Keratinocyte (primary cell): ENCODE data around the gene KIAA0586. TPM values are rescaled to one million over a fixed set of nuclear protein-coding genes. Genes with fewer than 3 reads are reported as not detected.
A peak's percentile ranks its signal among the peaks of the same experiment; 100 is the strongest.

Experiments used
- DNase-seq: peaks from one replicate; pipeline ENCODE4 v3.0.0-alpha.2; 2011; ENCODE audit warnings: low read depth, missing footprints, low spot score
- FAIRE-seq: peaks from 2 replicates; lab custom pipeline; 2011; peaks lifted over from hg19 to GRCh38; lab: Jason Lieb, UNC
- H2AFZ ChIP-seq: 2 replicates; pipeline ENCODE4 v1.6.0; 2012; ENCODE audit warnings: low read length, control low read depth, inconsistent platforms; ENCODE audit not compliant: control insufficient read depth
- H3K27ac ChIP-seq: 2 replicates; pipeline ENCODE4 v1.5.1; 2011; ENCODE audit warnings: low read length; ENCODE audit not compliant: control insufficient read depth, insufficient read depth
- H3K27me3 ChIP-seq: 3 replicates; pipeline ENCODE4 v1.6.0; 2011; ENCODE audit warnings: low read length; ENCODE audit not compliant: control insufficient read depth, insufficient read depth; ENCODE audit errors: extremely low read depth
- H3K36me3 ChIP-seq, 2 experiments: 2 replicates in 1 of 2; 3 replicates in 1 of 2; pipeline ENCODE4 v1.5.1; 2011; ENCODE audit warnings: low read length in 2 of 2, mild to moderate bottlenecking in 1 of 2; ENCODE audit not compliant: control insufficient read depth in 2 of 2, insufficient read depth in 2 of 2; ENCODE audit errors: extremely low read depth in 1 of 2
- H3K4me1 ChIP-seq: 3 replicates; pipeline ENCODE4 v1.5.1; 2011; ENCODE audit warnings: low read length; ENCODE audit not compliant: control insufficient read depth, insufficient read depth; ENCODE audit errors: extremely low read depth
- H3K4me2 ChIP-seq: 3 replicates; pipeline ENCODE4 v1.6.0; 2011; ENCODE audit warnings: low read depth, low read length; ENCODE audit not compliant: control insufficient read depth, insufficient read depth; ENCODE audit errors: extremely low read depth
- H3K4me3 ChIP-seq, 3 experiments: fragments of 200-600 bp in 1 of 3; sonication (generic) in 1 of 3; 2 replicates in 2 of 3; 3 replicates in 1 of 3; pipeline ENCODE4 v1.5.1; 2011 to 2016; ENCODE audit warnings: low read length in 3 of 3, mild to moderate bottlenecking in 3 of 3, control low read depth in 2 of 3, inconsistent platforms in 1 of 3, low read depth in 1 of 3, mixed read lengths in 1 of 3, mixed run types in 1 of 3, moderate library complexity in 1 of 3; ENCODE audit not compliant: control insufficient read depth in 2 of 3, insufficient read depth in 2 of 3; ENCODE audit errors: extremely low read depth in 1 of 3
- H3K79me2 ChIP-seq: 2 replicates; pipeline ENCODE4 v1.6.0; 2012; ENCODE audit warnings: low read length; ENCODE audit not compliant: control insufficient read depth, insufficient read depth
- H3K9ac ChIP-seq: 3 replicates; pipeline ENCODE4 v1.6.0; 2011; ENCODE audit warnings: low read length; ENCODE audit not compliant: control insufficient read depth, insufficient read depth; ENCODE audit errors: extremely low read depth
- H3K9me1 ChIP-seq: 3 replicates; pipeline ENCODE4 v1.6.0; 2011; ENCODE audit warnings: low read length; ENCODE audit not compliant: control insufficient read depth, insufficient read depth; ENCODE audit errors: extremely low read depth
- H3K9me3 ChIP-seq: 2 replicates; pipeline ENCODE4 v1.5.1; 2012; ENCODE audit warnings: low read depth, low read length; ENCODE audit not compliant: control insufficient read depth
- H4K20me1 ChIP-seq: 3 replicates; pipeline ENCODE4 v1.6.0; 2011; ENCODE audit warnings: low read length; ENCODE audit not compliant: control insufficient read depth, insufficient read depth; ENCODE audit errors: extremely low read depth
- EZH2 ChIP-seq: IDR thresholded peaks from one replicate; pipeline ENCODE4 v1.6.1; 2012; ENCODE audit warnings: inconsistent platforms, mild to moderate bottlenecking, low read length, moderate library complexity
- dilution Hi-C: fragments of 300-500 bp; cut with MboI; formaldehyde crosslinking; loops from one replicate; pipeline ENCODE4 v1.7.0; 2020; ENCODE audit warnings: low sequenced_read_pairs; ENCODE audit not compliant: extremely low pct_ligation_motif_present
- polyA plus RNA-seq, 5 experiments: library from polyadenylated mRNA; depleted of rRNA in 3 of 5; stranded (reverse) in 3 of 5; stranded (forward) in 1 of 5; unstranded in 1 of 5; fragments of >200 nt; gene quantifications; 1 replicate in 1 of 5; 2 replicates in 3 of 5; 3 replicates in 1 of 5; pipeline versions ENCODE4 v1.2.1 to v1.2.3, GENCODE V29; 2011 to 2012; ENCODE audit warnings: missing spikeins in 2 of 5, low read depth in 1 of 5, low replicate concordance in 1 of 5
- TF ChIP-seq, protein P1 (sequence below), 3 experiments: IDR thresholded peaks in 1 of 3; conservative IDR thresholded peaks in 1 of 3; optimal IDR thresholded peaks in 1 of 3; 2 replicates in 2 of 3; 3 replicates in 1 of 3; pipeline versions ENCODE3 to v1.5.1; 2011; ENCODE audit warnings: low read length in 3 of 3, mild to moderate bottlenecking in 3 of 3, moderate library complexity in 2 of 3, control low read depth in 1 of 3, inconsistent platforms in 1 of 3; ENCODE audit not compliant: insufficient read depth in 2 of 3; ENCODE audit errors: extremely low read depth in 1 of 3

Gene KIAA0586
- polyA plus RNA-seq, 1 donor (not counting 4 experiments of a cell fraction or from before 2014, with no cell fraction given) = 12.4 TPM

DNA sequence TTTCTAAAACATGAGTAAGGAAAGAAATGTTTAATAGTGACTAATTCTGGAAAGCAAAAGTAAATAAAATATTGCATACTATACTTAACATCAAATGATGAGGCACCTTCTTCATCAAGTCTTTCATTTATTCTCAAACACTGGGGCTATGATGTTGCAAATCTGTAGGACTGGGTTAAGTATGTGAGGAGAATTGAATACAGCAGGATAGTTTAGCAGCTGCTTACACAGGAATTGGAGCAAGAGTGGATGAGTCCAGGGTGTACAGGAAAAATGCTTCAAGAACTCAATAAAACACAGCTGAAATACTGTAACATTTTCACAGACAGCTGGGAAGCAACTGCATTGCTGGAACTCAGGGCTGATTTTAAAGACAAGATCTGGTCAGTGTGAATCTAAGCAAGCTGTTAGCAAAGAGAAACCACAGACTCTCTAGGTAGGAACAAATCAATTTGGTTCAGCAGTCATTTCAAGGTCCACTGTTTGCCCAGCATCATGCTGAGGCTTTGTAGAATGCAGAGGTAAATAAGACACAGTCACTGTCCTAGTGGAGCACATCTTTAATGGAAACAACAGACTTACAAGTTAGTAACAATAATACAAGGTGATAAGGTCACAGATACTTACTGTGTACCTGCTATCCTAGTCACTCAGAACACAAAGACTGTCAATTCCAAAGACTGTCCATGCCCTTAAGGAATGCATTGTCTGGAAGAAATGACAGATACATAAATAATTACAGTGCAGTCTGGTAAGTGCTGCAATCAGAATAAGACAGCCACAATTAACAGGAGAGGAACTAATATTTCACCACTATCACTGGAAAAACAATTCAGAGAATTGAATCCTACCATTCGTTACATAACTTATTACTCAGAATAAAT is 113.5 kb downstream of the KIAA0586 start:
- Histone ChIP-seq H3K79me2 (no peaks in the 10 kb centered on the region), H2AFZ (no peak overlapping the region), H3K4me1 (no peaks in the 10 kb centered on the region), H3K4me3 (no peak overlapping the region), H3K36me3 (no peaks in the 10 kb centered on the region), H3K27ac (no peak overlapping the region), H3K27me3 (no peaks in the 10 kb centered on the region), H3K9ac (no peak overlapping the region), H3K4me2 (no peak overlapping the region), H4K20me1 (no peaks in the 10 kb centered on the region), H3K9me1 (no peaks in the 10 kb centered on the region), H3K9me3 (no peaks in the 10 kb centered on the region)
- peak; percentile 44 for FAIRE-seq
- dilution Hi-C loops = no loop called here
- TF ChIP-seq, protein P1, sequence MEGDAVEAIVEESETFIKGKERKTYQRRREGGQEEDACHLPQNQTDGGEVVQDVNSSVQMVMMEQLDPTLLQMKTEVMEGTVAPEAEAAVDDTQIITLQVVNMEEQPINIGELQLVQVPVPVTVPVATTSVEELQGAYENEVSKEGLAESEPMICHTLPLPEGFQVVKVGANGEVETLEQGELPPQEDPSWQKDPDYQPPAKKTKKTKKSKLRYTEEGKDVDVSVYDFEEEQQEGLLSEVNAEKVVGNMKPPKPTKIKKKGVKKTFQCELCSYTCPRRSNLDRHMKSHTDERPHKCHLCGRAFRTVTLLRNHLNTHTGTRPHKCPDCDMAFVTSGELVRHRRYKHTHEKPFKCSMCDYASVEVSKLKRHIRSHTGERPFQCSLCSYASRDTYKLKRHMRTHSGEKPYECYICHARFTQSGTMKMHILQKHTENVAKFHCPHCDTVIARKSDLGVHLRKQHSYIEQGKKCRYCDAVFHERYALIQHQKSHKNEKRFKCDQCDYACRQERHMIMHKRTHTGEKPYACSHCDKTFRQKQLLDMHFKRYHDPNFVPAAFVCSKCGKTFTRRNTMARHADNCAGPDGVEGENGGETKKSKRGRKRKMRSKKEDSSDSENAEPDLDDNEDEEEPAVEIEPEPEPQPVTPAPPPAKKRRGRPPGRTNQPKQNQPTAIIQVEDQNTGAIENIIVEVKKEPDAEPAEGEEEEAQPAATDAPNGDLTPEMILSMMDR (optimal IDR thresholded peaks at IDR 0.05 in 1 of 3, IDR thresholded peaks at IDR 0.05 in 1 of 3, conservative IDR thresholded peaks at IDR 0.05 in 1 of 3; ENCODE audit: extremely low read depth in 1 of 3, insufficient read depth in 2 of 3, low read length in 3 of 3) = no peak
- no peak for TF ChIP-seq EZH2
- no peak for DNase-seq

DNA sequence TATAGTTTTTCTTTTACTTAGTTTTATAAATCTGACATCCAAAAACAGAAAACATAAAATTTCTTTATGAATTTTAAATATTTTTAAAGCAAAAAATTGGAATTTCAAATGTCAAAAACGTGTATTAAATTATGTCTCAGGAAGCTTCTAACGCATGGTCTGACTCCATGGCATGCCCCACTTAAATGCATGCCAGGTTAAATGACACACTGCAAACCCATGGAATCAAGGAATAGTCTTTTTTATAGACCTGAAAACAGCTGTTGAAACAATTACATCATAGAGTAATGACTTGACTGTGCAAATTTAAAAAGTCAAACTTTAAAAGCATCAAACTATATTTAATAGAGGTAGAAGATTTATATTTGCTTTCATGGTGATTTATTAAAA is 114.1 kb downstream of the KIAA0586 start:
- no peaks in the 10 kb centered on the region for H3K9me1 ChIP-seq
- H4K20me1 ChIP-seq = no peaks in the 10 kb centered on the region
- FAIRE-seq (no peak), DNase-seq (no peak)
- no peak overlapping the region for H2AFZ ChIP-seq
- no peaks in the 10 kb centered on the region for H3K9me3 ChIP-seq
- TF ChIP-seq, protein P1 (optimal IDR thresholded peaks at IDR 0.05 in 1 of 3, IDR thresholded peaks at IDR 0.05 in 1 of 3, conservative IDR thresholded peaks at IDR 0.05 in 1 of 3; ENCODE audit: extremely low read depth in 1 of 3, insufficient read depth in 2 of 3, low read length in 3 of 3) = no peak
- TF ChIP-seq EZH2 = no peak
- H3K4me1 ChIP-seq = no peaks in the 10 kb centered on the region
- H3K27me3 ChIP-seq = no peaks in the 10 kb centered on the region
- H3K27ac ChIP-seq = no peak overlapping the region
- no peak overlapping the region for H3K4me2 ChIP-seq
- no peak overlapping the region for H3K9ac ChIP-seq
- H3K79me2 ChIP-seq = no peaks in the 10 kb centered on the region
- dilution Hi-C loops = no loop called here
- no peaks in the 10 kb centered on the region for H3K36me3 ChIP-seq
- no peak overlapping the region for H3K4me3 ChIP-seq
